Activated CD4-positive, CD25-positive, alpha-beta regulatory T cell treated with anti-CD3 and anti-CD28 coated beads, Interleukin-2, amount 50 U/mL, for 24 hours (primary cell): ENCODE data around the gene TRIM26.
"Not testable (repeated sequence)": the region's sequence is repeated elsewhere in the genome, so short reads cannot be mapped to it uniquely, and the experiment has no call there.

ENCODE experiments used
- ATAC-seq, 2 donors: fragments of 150-1000 bp; cut with Tn5 transposase; one replicate each; pipeline ENCODE4 v1.10.0; 2021; ENCODE audit warnings: mild to moderate bottlenecking in 1 of 2, moderate library complexity in 1 of 2

Gene TRIM26

GRCh38 chr6:30152910-30153610, 60.1 kb downstream of the TRIM26 start:
- ATAC-seq: no peak

DNA sequence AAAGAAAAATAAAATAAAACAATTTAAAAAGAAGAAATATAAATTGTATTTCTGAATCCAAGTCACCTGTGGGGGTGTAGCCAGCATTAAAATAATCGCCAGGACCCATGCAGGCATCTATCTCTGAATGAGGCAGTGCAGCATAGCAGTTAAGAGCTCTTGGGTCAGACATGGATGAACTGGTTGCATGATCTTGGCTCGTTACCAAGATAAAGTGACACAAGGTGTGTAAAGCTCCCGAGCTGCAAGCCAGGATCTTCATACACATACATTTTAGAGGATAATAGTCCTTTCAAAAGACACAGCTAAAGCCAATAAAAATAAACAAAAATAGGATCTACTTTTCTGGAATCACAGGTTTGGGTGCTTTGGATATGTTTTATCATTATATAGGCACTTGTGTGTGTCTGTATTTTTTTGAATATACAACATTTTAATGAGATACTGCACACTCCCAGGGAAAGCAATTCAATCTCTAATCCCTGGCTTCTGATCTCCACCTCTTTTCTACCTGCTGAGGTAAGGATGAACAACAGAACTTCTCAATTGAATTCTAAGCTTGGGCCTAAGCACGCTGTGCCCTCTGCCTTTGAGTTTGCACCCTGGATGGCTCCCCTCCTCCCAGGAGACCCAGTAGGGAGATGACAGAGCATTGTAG, 61.1 kb downstream of the TRIM26 start:
- no peak for ATAC-seq

DNA sequence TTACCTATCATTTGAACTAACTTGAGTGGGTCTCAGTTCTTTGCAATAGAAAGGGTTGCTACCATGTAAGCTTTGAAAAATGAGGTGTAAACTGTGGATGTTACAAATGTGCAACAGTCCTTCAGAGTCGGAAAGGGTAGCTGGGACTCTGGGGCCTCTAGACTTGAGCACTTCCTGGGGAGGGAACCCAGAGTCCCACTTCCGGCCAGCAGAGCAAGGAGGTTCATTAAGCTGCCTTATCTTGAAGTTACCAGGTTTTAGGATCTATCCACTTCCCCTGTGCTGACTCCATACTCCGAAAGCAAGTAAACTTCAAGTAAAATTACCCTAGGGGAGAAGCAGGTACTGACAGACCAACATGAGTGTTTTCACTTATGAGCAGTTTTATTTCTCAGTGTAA, 61.6 kb downstream of the TRIM26 start:
- ATAC-seq: no peak

GRCh38 chr6:30150671-30151395, 62.4 kb downstream of the TRIM26 start:
- ATAC-seq: no peak

- no peak for ATAC-seq
Measured at GRCh38 chr6:30149858-30150550, 63.2 kb downstream of the TRIM26 start.

DNA sequence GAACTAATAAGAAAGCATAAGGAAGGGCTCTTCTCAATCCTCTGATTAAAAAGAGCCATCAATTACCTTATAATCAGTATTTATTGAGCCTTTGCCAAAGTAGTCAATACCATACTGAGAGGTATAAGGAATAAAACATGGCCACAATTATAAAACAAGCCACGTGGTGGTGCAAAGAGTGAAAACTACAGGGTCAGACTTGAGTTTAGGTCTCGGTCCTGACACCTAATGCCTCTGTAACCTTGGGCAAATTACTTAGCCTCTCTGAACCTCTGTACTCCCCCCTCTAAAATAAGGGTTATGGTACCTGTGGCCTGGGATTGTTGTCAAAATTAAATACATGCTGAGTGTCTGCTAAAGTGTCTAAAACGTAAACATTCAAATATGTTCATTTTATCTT, 64.0 kb downstream of the TRIM26 start:
- no peak for ATAC-seq

GRCh38 chr6:30147096-30147495, 66.1 kb downstream of the TRIM26 start:
- ATAC-seq: no peak

DNA sequence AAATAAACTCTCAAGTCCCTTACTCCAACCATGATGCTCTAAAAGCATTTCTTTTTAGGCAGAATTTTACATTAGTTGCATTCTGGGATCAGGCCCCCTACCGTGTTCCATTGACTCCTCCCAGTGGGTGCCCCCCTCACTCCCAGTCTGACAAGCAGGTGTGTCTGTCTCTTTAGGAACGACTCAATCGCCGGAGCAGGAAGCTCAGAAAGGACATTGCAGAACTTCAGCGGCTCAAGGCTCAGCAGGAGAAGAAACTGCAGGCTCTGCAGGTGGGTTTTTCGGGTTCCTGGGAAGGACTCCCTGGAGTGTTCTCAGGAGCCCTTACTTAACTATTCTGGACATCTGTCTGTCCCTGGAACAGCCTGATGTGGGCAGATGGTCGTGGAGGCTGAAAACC, 67.4 kb downstream of the TRIM26 start:
- no peak for ATAC-seq

DNA sequence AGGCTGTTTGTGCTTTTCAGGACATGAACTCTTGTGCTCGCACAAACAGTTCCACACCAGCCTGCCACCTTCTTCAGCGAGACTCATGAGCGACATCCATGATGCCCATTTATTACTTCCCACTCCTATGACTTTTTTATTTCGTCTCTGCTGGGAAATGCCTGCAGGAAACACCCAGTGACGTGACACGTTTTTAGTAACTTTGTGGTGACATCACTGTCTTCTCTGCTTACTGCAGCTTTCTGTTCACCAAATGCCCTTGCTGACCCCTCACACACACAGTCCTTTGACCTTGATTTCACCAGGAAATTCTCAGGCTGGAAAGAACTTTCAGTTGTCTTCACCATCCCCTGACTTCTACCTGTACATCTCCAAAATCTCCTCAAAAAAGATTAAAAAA, 68.4 kb downstream of the TRIM26 start:
- no peak for ATAC-seq

- no peak for ATAC-seq
Measured at GRCh38 chr6:30143780-30144179, 69.4 kb downstream of the TRIM26 start.

DNA sequence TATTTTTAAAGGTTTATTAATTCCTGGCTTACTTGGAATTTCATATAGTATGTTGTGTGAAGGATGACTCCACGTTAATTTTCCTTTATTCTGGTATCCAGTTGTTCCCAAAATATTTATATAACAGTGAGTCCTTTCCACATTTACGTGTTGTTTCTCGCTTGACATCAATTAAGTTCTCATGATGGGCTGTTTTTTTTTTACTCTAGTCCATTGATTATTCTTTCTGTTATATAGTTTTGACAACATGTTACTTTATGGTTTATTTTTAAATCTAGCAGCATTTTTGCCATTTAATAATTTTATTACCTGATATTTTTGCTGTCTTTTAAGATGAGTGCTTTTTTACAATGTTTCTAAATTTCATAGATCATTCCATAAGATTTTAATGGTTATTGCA, 70.5 kb downstream of the TRIM26 start:
- ATAC-seq: no peak

DNA sequence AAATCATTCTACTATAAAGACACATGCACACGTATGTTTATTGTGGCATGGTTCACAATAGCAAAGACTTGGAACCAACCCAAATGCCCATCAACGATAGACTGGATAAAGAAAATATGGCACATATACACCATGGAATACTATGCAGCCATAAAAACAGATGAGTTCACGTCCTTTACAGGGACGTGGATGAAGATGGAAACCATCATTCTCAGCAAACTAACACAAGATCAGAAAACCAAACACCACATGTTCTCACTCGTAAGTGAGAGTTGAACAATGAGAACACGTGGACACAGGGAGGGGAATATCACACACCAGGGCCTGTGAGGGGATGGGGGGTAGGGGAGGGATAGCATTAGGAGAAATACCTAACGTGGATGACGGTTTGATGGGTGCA, 73.0 kb downstream of the TRIM26 start:
- ATAC-seq: not testable (repeated sequence)

DNA sequence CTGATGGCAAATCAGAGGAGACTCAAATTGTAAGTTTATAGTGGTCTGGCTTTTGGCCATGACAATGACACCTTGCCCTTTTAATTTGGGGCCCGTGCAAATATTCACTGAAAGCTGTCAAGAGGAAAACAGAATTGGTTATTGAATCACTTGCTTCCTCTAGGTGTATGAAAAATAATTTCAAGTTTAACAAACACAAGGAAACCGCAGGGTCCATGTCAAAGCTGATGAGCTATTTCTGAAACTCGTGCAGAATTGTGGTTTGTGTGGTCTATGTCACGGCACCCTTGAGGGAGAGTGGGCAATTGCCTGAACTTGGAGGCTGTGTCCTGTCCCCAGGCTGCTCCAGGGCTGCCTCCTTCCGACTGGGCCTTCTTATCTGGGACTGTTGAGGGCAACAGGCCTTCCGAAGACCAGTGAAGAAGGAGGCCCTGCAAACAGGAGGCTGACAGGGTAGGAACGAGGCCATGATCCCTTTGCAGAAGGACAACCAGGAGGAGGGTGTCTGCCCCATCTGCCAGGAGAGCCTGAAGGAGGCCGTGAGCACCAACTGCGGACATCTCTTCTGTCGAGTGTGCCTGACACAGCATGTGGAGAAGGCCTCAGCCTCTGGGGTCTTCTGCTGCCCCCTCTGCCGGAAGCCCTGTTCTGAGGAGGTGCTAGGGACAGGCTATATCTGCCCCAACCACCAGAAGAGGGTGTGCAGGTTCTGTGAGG, 76.5 kb downstream of the TRIM26 start:
- ATAC-seq: peak; percentile 9 to 17

DNA sequence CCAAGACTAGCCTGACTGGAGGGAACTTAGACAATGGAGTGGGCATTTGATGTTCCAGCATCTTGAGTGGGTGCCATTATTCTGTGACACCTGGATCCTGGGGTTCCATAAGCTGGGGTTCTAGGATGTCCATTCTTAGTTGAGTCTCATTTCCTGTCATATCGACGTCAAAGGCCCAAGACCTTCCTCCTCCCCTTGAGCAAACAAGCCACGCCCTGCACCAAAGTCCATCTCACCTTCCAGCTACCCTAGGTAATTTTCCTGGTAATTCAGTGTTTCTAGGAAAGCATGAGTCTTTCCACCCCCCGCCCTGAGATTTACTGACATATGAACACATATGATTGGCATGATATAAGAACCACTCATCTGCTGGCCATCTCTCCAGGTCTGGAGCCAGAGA, 77.4 kb downstream of the TRIM26 start, which contains the start of gene TRIM40:
Gene TRIM40 (plus strand): TSS at position 384 of the 400 bp plus-strand sequence. CDS start 897 bp downstream, outside the sequence.
- no peak for ATAC-seq

- ATAC-seq: peak; percentile 5 to 55
Measured at GRCh38 chr6:30135147-30135546, 78.1 kb downstream of the TRIM26 start.
